Eye (tissue), 1 donor: ENCODE measurements around the gene RC3H1.
"Not testable (repeated sequence)": the region's sequence is repeated elsewhere in the genome, so short reads cannot be mapped to it uniquely, and the experiment has no call there.

Experiments
- DNase-seq: peaks from one replicate; pipeline ENCODE4 v3.0.0-alpha.2; 2015

RC3H1 gene, protein sequence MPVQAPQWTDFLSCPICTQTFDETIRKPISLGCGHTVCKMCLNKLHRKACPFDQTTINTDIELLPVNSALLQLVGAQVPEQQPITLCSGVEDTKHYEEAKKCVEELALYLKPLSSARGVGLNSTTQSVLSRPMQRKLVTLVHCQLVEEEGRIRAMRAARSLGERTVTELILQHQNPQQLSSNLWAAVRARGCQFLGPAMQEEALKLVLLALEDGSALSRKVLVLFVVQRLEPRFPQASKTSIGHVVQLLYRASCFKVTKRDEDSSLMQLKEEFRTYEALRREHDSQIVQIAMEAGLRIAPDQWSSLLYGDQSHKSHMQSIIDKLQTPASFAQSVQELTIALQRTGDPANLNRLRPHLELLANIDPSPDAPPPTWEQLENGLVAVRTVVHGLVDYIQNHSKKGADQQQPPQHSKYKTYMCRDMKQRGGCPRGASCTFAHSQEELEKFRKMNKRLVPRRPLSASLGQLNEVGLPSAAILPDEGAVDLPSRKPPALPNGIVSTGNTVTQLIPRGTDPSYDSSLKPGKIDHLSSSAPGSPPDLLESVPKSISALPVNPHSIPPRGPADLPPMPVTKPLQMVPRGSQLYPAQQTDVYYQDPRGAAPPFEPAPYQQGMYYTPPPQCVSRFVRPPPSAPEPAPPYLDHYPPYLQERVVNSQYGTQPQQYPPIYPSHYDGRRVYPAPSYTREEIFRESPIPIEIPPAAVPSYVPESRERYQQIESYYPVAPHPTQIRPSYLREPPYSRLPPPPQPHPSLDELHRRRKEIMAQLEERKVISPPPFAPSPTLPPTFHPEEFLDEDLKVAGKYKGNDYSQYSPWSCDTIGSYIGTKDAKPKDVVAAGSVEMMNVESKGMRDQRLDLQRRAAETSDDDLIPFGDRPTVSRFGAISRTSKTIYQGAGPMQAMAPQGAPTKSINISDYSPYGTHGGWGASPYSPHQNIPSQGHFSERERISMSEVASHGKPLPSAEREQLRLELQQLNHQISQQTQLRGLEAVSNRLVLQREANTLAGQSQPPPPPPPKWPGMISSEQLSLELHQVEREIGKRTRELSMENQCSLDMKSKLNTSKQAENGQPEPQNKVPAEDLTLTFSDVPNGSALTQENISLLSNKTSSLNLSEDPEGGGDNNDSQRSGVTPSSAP

DNA sequence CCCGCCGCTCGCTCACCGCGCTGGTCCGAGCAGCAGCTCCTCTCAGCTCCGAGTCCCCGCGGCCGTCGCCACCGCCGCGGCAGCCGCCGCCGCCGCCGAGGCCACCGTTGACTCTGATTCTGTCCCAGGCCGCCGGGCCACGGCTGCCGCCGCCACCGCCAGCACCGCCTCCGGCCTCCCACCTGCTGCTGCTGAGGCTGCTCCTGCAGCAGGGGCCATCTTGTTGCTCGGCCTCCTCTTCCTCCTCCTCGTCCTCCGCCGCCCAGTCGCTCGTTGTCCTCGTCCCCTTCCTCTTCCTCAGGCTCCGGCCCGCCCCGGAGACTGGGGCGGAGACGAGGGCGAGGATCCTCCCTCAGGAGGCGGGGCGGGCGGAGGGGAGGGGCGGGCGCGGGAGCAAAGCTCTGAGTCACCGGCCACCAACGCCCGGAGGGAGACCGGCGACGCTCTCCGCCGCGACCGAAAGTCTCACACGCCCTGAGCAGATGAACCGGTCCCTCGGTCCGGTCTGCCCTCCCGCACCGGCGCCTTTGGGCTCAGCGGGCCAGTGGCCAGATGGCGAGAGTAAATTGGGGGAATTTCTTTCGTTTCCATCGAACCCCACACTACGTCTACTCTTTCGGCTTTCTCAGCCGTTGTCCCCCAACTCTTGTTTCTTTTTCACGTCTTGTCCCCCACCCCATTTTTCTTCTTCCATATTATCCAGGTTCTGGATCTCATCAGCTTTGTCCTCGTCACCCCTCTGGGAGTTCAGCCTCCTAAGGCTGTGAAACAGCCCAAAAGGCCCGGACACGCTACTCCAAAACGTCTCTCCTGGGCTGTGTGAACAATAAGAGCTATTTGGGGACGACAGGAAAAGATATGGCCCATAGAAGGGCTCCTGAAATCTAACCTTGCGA lies at the start of gene RC3H1:
RC3H1 (minus strand) TSS at position 278 of the 896 bp plus-strand sequence. CDS start 29,372 bp downstream, outside the sequence.
- peak; percentile 97 for DNase-seq

GRCh38 chr1:174070614-174071013 lies 48.5 kb upstream of the RC3H1 start:
- no peak for DNase-seq

GRCh38 chr1:174068000-174068399 lies 45.8 kb upstream of the RC3H1 start:
- no peak for DNase-seq

- DNase-seq: no peak
Observed at GRCh38 chr1:174060090-174060489, 37.9 kb upstream of the RC3H1 start.

GRCh38 chr1:174058624-174059023 lies 36.5 kb upstream of the RC3H1 start:
- no peak for DNase-seq

DNA sequence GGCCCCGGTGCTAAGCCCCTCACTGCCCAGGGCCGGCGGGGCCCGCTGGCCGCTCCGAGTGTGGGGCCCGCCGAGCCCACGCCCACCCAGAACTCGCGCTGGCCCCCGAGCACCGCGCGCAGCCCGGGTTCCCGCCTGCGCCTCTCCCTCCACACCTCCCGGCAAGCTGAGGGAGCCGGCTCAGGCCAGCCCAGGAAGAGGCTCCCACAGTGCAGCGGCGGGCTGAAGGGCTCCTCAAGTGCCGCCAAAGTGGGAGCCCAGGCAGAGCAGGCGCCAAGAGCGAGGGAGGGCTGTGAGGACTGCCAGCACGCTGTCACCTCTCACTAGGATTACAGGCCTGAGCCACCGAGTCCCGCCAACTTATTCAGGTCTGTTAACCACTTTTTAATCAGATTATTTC lies 34.5 kb upstream of the RC3H1 start:
- DNase-seq: not testable (repeated sequence)

DNA sequence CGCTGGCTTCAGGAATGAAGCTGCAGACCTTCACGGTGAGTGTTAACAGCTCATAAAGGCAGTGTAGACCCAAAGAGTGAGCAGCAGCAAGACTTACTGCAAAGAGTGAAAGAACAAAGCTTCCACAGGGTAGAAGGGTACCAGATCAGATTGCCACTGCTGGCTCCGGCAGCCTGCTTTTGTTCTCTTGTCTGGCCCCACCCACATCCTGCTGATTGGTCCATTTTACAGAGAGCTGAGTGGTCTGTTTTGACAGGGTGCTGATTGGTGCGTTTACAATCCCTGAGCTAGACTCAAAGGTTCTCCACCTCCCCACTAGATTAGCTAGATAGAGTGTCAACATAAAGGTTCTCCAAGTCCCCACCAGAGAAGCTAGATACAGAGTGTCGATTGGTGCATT lies 33.6 kb upstream of the RC3H1 start:
- not testable (repeated sequence) for DNase-seq

DNA sequence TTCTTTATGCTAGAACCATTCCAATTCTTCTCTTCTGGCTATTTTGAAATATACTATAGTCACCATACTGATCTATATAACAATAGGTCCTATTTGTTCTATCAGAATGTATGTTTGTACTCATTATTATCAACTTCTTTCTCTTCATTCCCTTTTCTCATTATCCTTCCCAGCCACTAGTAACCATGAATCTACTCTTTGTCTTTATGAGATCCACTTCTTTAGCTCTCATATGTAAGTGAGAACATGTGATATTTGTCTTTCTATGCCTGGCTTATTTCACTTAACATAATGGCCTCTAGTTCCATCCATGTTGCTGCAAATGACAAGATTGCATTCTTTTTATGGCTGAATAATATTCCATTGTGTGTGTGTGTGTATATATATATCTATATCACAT lies 31.7 kb upstream of the RC3H1 start:
- DNase-seq: no peak

DNA sequence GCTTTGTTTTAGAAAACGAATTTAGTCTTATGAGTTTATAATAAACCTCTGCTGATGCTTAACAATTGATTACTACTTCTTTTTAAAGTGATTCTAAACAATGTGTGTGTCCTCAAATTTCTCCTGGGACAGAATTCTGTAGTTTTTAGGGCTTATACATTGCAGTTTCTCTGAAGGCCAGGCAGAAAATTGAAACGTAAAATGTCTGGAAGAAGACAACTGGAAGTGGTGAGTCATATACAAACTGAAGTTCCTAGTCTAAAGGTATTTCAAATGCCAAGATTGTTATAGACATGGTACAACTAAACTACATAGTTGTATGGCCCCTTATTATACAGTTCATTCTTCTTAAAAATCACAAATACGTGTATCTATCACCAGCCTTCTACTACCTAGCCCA lies 30.5 kb upstream of the RC3H1 start:
- DNase-seq: no peak

- DNase-seq: peak; percentile 51
Observed at GRCh38 chr1:174051956-174052355, 29.8 kb upstream of the RC3H1 start.

DNA sequence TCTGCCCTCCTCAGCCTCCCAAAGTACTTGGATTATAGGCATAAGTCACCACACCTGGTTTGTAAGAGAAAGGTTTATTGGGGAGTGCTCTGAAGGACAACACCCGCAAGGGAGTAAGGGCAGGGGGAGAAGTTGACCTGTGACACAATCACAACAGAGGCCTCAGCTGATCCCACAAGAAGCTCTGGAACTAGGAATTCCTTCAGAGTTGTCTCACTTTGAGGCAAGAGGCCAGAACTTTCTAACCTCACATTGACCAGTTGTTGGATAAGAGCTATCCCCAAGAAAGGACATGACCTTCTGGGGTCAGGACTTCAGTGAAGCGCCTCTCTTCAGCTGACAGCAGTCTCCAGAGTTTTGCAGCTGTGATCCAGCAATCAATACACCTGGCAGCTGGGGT lies 27.4 kb upstream of the RC3H1 start:
- DNase-seq: no peak

- no peak for DNase-seq
Observed at GRCh38 chr1:174044418-174045222, 22.5 kb upstream of the RC3H1 start.

GRCh38 chr1:174042509-174042908 lies 20.4 kb upstream of the RC3H1 start:
- DNase-seq: not testable (repeated sequence)

DNA sequence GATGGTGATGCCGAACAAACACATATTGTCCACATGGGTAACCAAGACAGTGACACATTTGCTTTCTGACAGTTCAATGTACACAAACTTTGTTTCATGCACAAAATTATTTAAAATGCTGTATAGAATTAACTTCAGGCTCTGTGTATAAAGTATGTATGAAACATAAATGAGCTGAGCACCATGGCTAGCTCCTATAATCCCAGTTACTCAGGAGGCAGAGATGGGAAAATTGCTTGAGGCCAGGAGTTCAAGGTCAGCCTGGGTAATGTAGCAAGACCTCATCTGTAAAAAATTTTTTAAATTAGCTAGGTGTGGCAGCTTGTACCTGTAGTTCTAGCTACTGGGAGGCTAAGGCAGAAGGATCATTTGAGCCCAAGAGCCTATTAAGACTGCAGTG lies 19.2 kb upstream of the RC3H1 start:
- DNase-seq: no peak

GRCh38 chr1:174040387-174040786 lies 18.2 kb upstream of the RC3H1 start:
- DNase-seq: no peak

- DNase-seq: no peak
Observed at GRCh38 chr1:174039027-174039426, 16.9 kb upstream of the RC3H1 start.

- DNase-seq: no peak
Observed at GRCh38 chr1:174036798-174037197, 14.6 kb upstream of the RC3H1 start.

- DNase-seq: no peak
Observed at GRCh38 chr1:174036204-174036603, 14.0 kb upstream of the RC3H1 start.

DNA sequence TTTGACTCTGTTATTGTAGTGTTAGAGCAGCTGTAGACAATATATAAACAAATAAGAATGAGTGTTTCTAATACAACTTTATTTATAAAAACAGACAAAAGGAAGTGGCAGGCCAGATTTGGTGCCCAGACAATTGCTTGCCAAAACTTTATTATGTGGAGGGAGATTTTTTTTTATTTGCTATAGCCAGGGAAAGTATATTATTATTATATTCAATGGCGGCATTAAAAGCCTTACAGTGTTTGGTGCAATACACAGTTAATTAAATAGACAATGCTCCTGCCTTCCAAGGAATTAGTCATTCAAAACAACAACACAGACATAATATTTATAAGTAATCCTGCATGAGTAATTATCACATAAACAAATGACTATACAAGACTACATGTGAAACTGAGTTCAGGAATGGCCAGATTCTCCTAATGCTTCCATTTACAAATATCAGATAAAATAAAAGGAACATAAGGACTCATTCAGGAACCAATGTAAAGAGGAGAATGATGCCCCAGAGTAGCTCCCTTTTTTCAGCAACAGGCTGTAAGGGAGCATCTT lies 10.6 kb upstream of the RC3H1 start:
- DNase-seq: no peak

- no peak for DNase-seq
Observed at GRCh38 chr1:174031099-174031498, 8.9 kb upstream of the RC3H1 start.

DNA sequence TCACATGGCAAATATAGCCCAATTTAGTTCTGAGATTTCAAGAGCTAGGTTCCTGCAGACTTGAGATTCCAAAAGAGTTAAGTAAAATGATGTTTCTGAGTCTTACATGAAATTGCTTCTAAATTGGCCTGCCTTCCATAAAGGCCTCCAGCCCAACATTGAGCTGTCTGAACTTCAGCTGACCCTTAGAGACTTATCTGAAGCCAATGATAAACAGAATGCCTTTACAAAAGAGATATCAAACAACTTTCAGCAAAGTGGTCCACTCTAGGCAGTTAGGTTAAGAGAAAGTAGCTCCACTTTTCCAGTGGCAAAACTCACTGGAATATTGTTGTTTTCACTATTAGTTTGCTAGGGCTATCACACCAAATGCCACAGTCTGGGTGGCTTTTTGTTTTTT lies 6.3 kb upstream of the RC3H1 start:
- no peak for DNase-seq
